Stimulated activated CD4-positive, alpha-beta T cell treated with anti-CD3 and anti-CD28 coated beads, Interleukin-2, amount 100 ng/mL, for 4 hours (primary cell): ENCODE results near the gene CX3CL1.
"Not testable (repeated sequence)": the region's sequence is repeated elsewhere in the genome, so short reads cannot be mapped to it uniquely, and the experiment has no call there.

Source experiments
- DNase-seq: peaks from one replicate; pipeline ENCODE4 v3.0.0-alpha.2; 2020; ENCODE audit warnings: low read depth

The CX3CL1 gene

DNA sequence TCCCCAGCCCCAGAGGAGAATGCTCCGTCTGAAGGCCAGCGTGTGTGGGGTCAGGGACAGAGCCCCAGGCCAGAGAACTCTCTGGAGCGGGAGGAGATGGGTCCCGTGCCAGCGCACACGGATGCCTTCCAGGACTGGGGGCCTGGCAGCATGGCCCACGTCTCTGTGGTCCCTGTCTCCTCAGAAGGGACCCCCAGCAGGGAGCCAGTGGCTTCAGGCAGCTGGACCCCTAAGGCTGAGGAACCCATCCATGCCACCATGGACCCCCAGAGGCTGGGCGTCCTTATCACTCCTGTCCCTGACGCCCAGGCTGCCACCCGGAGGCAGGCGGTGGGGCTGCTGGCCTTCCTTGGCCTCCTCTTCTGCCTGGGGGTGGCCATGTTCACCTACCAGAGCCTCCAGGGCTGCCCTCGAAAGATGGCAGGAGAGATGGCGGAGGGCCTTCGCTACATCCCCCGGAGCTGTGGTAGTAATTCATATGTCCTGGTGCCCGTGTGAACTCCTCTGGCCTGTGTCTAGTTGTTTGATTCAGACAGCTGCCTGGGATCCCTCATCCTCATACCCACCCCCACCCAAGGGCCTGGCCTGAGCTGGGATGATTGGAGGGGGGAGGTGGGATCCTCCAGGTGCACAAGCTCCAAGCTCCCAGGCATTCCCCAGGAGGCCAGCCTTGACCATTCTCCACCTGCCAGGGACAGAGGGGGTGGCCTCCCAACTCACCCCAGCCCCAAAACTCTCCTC, 10.4 kb downstream of the CX3CL1 start:
- DNase-seq = no peak

DNA sequence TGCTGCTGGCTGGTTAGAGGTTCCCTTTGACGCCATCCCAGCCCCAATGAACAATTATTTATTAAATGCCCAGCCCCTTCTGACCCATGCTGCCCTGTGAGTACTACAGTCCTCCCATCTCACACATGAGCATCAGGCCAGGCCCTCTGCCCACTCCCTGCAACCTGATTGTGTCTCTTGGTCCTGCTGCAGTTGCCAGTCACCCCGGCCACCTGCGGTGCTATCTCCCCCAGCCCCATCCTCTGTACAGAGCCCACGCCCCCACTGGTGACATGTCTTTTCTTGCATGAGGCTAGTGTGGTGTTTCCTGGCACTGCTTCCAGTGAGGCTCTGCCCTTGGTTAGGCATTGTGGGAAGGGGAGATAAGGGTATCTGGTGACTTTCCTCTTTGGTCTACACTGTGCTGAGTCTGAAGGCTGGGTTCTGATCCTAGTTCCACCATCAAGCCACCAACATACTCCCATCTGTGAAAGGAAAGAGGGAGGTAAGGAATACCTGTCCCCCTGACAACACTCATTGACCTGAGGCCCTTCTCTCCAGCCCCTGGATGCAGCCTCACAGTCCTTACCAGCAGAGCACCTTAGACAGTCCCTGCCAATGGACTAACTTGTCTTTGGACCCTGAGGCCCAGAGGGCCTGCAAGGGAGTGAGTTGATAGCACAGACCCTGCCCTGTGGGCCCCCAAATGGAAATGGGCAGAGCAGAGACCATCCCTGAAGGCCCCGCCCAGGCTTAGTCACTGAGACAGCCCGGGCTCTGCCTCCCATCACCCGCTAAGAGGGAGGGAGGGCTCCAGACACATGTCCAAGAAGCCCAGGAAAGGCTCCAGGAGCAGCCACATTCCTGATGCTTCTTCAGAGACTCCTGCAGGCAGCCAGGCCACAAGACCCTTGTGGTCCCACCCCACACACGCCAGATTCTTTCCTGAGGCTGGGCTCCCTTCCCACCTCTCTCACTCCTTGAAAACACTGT, 11.3 kb downstream of the CX3CL1 start:
- DNase-seq = no peak

DNA sequence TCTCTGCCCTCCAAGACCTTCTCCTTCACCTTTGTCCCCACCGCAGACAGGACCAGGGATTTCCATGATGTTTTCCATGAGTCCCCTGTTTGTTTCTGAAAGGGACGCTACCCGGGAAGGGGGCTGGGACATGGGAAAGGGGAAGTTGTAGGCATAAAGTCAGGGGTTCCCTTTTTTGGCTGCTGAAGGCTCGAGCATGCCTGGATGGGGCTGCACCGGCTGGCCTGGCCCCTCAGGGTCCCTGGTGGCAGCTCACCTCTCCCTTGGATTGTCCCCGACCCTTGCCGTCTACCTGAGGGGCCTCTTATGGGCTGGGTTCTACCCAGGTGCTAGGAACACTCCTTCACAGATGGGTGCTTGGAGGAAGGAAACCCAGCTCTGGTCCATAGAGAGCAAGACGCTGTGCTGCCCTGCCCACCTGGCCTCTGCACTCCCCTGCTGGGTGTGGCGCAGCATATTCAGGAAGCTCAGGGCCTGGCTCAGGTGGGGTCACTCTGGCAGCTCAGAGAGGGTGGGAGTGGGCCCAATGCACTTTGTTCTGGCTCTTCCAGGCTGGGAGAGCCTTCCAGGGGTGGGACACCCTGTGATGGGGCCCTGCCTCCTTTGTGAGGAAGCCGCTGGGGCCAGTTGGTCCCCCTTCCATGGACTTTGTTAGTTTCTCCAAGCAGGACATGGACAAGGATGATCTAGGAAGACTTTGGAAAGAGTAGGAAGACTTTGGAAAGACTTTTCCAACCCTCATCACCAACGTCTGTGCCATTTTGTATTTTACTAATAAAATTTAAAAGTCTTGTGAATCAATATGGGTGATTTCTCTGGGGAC, 12.2 kb downstream of the CX3CL1 start:
- no peak for DNase-seq

- no peak for DNase-seq
Measured at GRCh38 chr16:57385083-57385482, 12.8 kb downstream of the CX3CL1 start.

DNA sequence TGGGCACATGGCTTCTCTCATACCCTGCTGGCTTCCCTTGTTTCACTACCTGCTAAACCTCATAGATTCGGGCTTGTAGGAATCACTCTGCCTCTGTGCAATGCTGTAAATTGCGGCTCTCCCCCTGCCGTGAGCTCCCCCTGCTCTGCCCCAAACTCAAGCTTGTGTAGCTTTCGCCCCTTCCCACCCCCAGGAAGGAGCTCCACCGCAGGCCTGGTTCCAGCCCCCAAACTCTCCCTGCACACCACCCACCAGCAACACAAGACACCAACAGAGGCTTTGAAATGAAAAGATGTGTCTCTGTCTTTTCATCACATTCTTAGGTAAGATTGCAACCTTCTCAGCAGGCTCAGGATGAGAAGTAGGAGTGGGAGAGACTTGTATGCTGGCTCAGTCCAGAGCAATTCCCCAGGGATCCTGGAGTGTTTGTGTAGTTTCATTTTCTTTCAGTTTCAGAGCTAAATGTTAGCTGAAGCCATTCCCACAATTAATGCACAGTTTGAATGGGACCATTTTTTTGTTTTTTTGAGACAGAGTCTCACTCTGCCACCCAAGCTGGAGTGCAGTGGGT, 14.2 kb downstream of the CX3CL1 start:
- no peak for DNase-seq

DNA sequence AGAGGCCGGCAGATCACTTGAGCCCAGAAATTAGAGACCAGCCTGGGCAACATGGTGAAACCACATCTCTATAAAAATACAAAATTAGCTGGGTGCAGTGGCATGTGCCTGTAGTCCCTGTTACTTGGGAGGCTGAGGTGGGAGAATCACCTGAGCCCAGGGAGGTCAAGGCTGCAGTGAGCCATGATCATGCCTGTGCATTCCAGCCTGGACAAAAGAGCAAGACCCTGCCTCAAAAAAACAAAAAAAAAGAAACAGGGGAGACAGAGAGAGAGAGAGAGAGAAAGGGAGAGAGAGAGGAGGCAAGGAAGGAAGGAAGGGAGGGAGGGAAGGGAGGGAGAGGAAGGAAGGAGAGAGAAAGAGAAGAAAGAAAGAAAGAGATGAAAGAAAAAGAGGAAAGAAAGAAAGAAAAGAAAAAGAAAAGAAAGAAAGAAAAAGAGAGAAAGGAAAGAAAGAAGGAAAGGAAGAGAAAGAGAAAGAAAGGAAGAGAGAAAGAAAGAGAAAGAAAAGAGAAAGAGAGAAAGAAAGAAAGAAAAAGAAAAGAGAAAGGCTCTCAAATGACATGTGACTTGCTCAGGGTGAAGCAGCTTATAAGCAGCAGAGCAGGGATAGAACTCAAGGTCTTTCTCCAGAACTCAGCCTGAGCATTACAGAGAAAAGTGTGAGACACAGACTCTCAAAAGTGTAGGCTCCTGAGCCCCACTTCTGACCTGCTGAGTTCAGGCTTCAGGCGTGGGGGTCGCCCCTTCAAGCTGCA, 15.5 kb downstream of the CX3CL1 start:
- DNase-seq = no peak

DNA sequence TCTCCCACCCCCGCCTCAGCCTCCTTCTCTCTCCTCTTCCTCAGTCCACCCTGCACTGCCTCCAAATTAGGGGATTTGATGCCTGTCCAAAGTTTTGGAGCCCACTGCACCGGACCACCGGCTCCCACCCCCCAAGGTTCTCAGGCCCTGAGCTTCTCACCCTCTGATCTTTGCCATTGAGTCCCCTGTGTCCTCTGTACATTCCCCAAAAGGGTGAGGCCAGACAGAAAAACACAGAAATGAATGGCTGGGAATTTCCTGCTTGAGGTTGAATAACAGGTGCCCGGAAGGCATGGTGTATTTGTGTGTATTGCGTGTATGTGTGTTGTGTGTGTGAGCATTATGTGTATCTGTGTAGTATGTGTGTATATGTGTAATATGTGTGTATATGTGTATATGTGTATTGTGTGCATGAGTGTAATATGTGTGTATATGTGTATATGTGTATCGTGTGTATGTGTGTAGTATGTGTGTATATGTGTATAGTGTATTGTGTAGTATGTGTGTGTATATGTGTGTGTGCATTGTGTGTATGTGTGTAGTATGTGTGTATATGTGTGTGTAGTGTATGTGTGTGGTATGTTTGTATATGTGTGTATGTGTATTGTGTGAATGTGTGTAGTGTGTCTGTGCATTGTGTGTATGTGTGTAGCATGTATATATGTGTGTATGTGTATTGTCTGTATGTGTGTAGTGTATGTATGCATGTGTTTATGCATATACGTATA, 16.2 kb downstream of the CX3CL1 start:
- no peak for DNase-seq

DNA sequence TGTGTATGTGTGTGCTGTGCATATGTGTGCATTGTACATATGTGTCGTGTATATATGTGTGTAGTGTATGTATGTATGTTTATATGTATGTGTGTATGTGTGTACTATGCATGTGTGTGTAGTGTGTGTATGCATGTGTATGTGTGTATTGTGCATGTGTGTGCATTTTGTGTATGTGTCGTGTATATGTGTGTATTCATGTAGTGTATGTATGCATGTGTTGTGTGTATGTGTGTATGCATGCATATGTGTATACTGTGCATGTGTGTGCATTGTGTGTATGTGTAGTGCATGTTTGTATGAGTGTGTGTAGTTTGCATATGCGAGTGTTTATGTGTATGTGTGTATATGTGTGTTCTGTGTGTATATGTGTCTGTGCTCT, 16.8 kb downstream of the CX3CL1 start:
- no peak for DNase-seq

GRCh38 chr16:57390636-57391295, 18.5 kb downstream of the CX3CL1 start:
- no peak for DNase-seq

GRCh38 chr16:57391300-57391699, 19.0 kb downstream of the CX3CL1 start:
- DNase-seq = no peak

GRCh38 chr16:57391708-57392107, 19.4 kb downstream of the CX3CL1 start:
- DNase-seq = no peak

DNA sequence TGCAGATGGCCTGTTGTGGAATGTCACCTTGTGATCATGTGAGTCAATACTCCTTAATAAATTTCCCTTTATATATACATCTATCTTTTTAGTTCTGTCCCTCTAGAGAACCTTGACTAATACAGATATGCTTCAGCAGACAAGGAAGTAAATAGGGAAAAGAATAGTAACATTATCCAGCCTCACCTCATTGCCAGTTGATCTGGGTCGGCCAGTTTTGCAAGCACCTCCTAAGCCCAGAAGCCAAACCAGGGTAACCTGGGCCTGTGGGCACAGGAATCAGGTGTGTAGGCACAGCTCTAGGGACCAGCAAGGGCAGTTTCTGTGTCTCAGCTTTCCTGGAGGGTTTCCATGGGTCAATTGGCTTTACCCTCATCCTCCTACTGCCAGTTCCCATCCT, 20.4 kb downstream of the CX3CL1 start:
- DNase-seq = no peak

DNA sequence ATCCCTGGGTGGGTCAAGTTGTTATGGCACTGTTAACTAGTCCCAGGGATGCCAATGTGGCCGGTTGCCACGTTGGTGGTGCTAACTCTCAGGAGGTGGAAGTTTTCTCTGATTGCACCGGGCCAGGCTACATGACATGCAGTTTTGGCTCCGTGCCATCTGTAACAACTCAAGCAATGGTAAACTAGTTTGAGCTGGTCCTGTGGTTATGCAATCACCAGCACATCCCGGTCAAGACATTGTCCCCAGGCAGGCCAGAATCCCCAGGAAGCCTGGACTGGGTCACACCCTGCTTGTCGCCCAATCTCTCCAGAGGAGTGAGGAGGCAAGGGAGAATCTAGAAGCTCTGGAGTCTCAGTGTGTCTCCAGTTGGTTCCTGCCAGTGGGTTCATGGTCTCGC, 22.2 kb downstream of the CX3CL1 start:
- no peak for DNase-seq

DNA sequence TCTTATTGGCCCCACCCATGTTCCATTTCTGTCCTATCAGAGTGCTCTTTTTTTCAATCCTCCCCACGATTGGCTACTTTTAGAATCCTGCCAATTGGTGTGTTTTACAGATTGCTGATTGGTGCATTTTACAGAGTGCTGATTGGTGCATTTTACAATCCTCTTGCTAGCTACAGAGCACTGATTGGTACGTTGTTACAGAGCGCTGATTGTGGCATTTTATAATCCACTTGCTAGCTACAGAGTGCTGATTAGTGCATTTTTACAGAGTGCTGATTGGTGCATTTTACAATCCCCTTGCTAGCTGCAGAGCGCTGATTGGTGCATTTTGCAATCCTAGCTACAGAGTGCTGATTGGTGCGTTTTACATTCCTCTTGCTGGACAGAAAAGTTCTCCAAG, 22.7 kb downstream of the CX3CL1 start:
- DNase-seq = no peak

- no peak for DNase-seq
Measured at GRCh38 chr16:57396786-57397185, 24.5 kb downstream of the CX3CL1 start.

DNA sequence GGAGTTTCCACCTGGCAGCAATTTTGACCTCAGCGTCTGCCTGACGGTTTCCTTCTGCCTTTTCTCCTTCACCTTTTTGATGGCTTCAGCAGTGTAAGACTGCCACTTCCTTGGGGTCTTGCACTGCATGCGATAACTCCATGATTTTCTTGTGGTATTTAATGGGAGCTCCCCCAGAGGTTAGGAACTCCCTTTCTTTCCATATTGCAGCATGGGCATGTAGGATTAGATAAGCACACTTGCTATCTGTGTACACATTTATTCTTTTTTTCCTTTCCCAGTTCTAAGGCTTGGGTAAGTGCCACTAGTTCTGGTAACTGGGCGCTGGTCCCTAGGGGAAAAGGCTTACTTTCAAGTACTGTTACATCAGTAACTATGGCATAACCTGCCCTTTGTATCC, 25.2 kb downstream of the CX3CL1 start:
- not testable (repeated sequence) for DNase-seq

- no peak for DNase-seq
Measured at GRCh38 chr16:57401943-57402640, 29.8 kb downstream of the CX3CL1 start.

GRCh38 chr16:57403965-57404817, 31.9 kb downstream of the CX3CL1 start, which contains the start of gene CCL17:
CCL17 (plus strand) TSS chr16:57404767; CDS start chr16:57413933, 9,166 bp downstream.
- no peak for DNase-seq
